K562 (cell line): ENCODE results near the gene CRYM. TPM values are rescaled to one million over a fixed set of nuclear protein-coding genes. Genes with fewer than 3 reads are reported as not detected.

Experiments
- ATAC-seq: fragments of 200-7000 bp; cut with Tn5 transposase; 3 replicates; pipeline ENCODE4 v1.9.1; 2020; ENCODE audit warnings: moderate library complexity
- BruUV-seq: library from RNA; stranded (reverse); fragments of 400-500 nt; replicated peaks from 2 replicates; lab custom pipeline; 2021; lab: Mats Ljungman, UMichigan
- CTCF ChIA-PET: fragments of 300-600 bp; formaldehyde crosslinking; extraction: SDS; loops from one replicate; lab custom pipeline; 2021; ENCODE audit warnings: low intra/inter-chr PET ratio; lab: Yijun Ruan, JAX
- POLR2A ChIA-PET: fragments of 300-600, 350-650 bp; sonication (Branson Sonifier 250); formaldehyde crosslinking; extraction: SDS; loops from one replicate; lab custom pipeline; 2021; ENCODE audit warnings: antibody characterized with exemption, inconsistent platforms; lab: Yijun Ruan, JAX
- DNase-seq, 4 experiments: peaks; one replicate each; pipeline versions ENCODE4 v3.0.0 to v3.0.0-alpha.2; 2011 to 2018; ENCODE audit warnings: low spot score in 3 of 4, mixed read lengths in 3 of 4; ENCODE audit errors: extremely low read depth in 1 of 4
- FAIRE-seq: peaks from 2 replicates; lab custom pipeline; 2011; peaks lifted over from hg19 to GRCh38; lab: Jason Lieb, UNC
- H2AFZ ChIP-seq: 2 replicates; pipeline ENCODE4 v1.6.0; 2011; ENCODE audit warnings: low read depth, low read length, control low read depth, inconsistent platforms
- H3K27ac ChIP-seq: fragments of 200-600 bp; 3 replicates; pipeline ENCODE4 v1.8.0; 2011; ENCODE audit warnings: low read depth, mild to moderate bottlenecking, control low read depth, inconsistent platforms, low read length, moderate library complexity, mixed read lengths; ENCODE audit errors: extremely low read depth
- H3K27me3 ChIP-seq, 2 experiments: fragments of 300-600 bp in 1 of 2; 2 replicates in 1 of 2; 3 replicates in 1 of 2; pipeline versions ENCODE4 v1.6.0 to v1.8.0; 2011; ENCODE audit warnings: inconsistent platforms in 2 of 2, low read length in 2 of 2, mild to moderate bottlenecking in 1 of 2, mixed read lengths in 1 of 2, moderate library complexity in 1 of 2; ENCODE audit not compliant: control insufficient read depth in 2 of 2, insufficient read depth in 2 of 2
- H3K36me3 ChIP-seq: fragments of 300-600 bp; 3 replicates; pipeline ENCODE4 v1.8.0; 2011; ENCODE audit warnings: mild to moderate bottlenecking, low read length, inconsistent platforms; ENCODE audit not compliant: control insufficient read depth, insufficient read depth
- H3K4me1 ChIP-seq, 2 experiments: fragments of 200-600 bp in 1 of 2; replicated peaks in 1 of 2; 2 replicates in 1 of 2; 3 replicates in 1 of 2; pipeline versions ENCODE4 v1.5.1 to v1.8.0; 2011; ENCODE audit warnings: inconsistent platforms in 2 of 2, low read length in 2 of 2, mild to moderate bottlenecking in 1 of 2, mixed read lengths in 1 of 2, moderate library complexity in 1 of 2; ENCODE audit not compliant: control insufficient read depth in 2 of 2, insufficient read depth in 2 of 2
- H3K4me2 ChIP-seq: 2 replicates; pipeline ENCODE4 v1.6.1; 2011; ENCODE audit warnings: low read length, control low read depth, inconsistent platforms, mixed read lengths; ENCODE audit not compliant: insufficient read depth
- H3K4me3 ChIP-seq: fragments of 200-600 bp; sonication (generic), shearing (Covaris generic); 2 replicates; pipeline ENCODE4 v1.5.1; 2016; ENCODE audit warnings: control low read depth, inconsistent platforms
- H3K79me2 ChIP-seq: fragments of 200-600 bp; 3 replicates; pipeline ENCODE4 v1.8.0; 2011; ENCODE audit warnings: low read length, inconsistent platforms; ENCODE audit not compliant: control insufficient read depth, insufficient read depth
- H3K9ac ChIP-seq, 2 experiments: 2 replicates each; pipeline versions ENCODE4 v1.6.0 to v1.6.1; 2011; ENCODE audit warnings: low read depth in 2 of 2, low read length in 2 of 2, control low read depth in 1 of 2, inconsistent platforms in 1 of 2, mild to moderate bottlenecking in 1 of 2, mixed read lengths in 1 of 2; ENCODE audit not compliant: insufficient read depth in 1 of 2
- H3K9me1 ChIP-seq: one replicate; pipeline ENCODE4 v1.6.0; 2011; ENCODE audit warnings: inconsistent platforms, mild to moderate bottlenecking, low read length, moderate library complexity; ENCODE audit not compliant: control insufficient read depth, insufficient read depth
- H3K9me3 ChIP-seq: replicated peaks from 2 replicates; pipeline ENCODE4 v1.5.1; 2011; ENCODE audit warnings: low read depth, low read length, inconsistent platforms; ENCODE audit not compliant: control insufficient read depth, insufficient read depth
- H4K20me1 ChIP-seq: replicated peaks from 2 replicates; pipeline ENCODE4 v1.6.1; 2011; ENCODE audit warnings: low read length, inconsistent platforms, mixed read lengths; ENCODE audit not compliant: control insufficient read depth, insufficient read depth
- ARID1B ChIP-seq: fragments of 450-650 bp; IDR thresholded peaks from 2 replicates; pipeline ENCODE4 v1.6.1; 2016; ENCODE audit warnings: antibody characterized with exemption, mild to moderate bottlenecking, inconsistent platforms
- CBFA2T3 ChIP-seq: fragments of 450-650 bp; IDR thresholded peaks from 2 replicates; pipeline ENCODE4 v1.6.1; 2017
- CXXC5 ChIP-seq: fragments of 250-450 bp; sonication (Bioruptor Pico); IDR thresholded peaks from 2 replicates; pipeline ENCODE4 v1.8.0; 2022; ENCODE audit warnings: inconsistent platforms, mild to moderate bottlenecking, moderate library complexity
- MEIS2 ChIP-seq: fragments of 450-650 bp; IDR thresholded peaks from 2 replicates; pipeline ENCODE4 v1.6.1; 2014; ENCODE audit warnings: mild to moderate bottlenecking; ENCODE audit not compliant: partially characterized antibody
- PBX2 ChIP-seq, 2 experiments: IDR thresholded peaks in 1 of 2; conservative IDR thresholded peaks in 1 of 2; 2 replicates each; pipeline ENCODE4 v1.6.1; 2016; ENCODE audit warnings: low read depth in 2 of 2, mild to moderate bottlenecking in 1 of 2, missing compliant biosample characterization in 1 of 2, missing genetic modification characterization in 1 of 2, moderate library complexity in 1 of 2
- RHOXF2B ChIP-seq: fragments of 250-450 bp; sonication (Bioruptor Pico); conservative IDR thresholded peaks from 2 replicates; pipeline ENCODE4 v1.5.1; 2021
- SMARCA4 ChIP-seq: fragments of 450-650 bp; IDR thresholded peaks from 2 replicates; pipeline ENCODE4 v1.6.1; 2016
- TCF3 ChIP-seq: sonication (generic); formaldehyde crosslinking; IDR thresholded peaks from 2 replicates; pipeline ENCODE4 v1.4.0; 2020; ENCODE audit warnings: mild to moderate bottlenecking, missing genetic modification reagents
- WGBS: fragments of 100-300 bp; shearing (Covaris generic); methylation state at CpG from one replicate; pipeline ENCODE4 v1.1.6; 2016; ENCODE audit warnings: low coverage, mixed read lengths; ENCODE audit not compliant: insufficient coverage; ENCODE audit errors: missing lambda C conversion rate; 5-methylcytosine and 5-hydroxymethylcytosine counted together
- in situ Hi-C: fragments of 300-500 bp; cut with MboI; formaldehyde crosslinking; loops from 4 replicates; pipeline ENCODE4 v1.15.0; 2018; ENCODE audit warnings: inconsistent platforms, mixed read lengths
- intact Hi-C: fragments of 100-400 bp; cut with micrococcal nuclease; formaldehyde crosslinking; loops from 2 replicates; pipeline ENCODE4 v1.14.2; 2022
- polyA plus RNA-seq, 8 experiments: library from polyadenylated mRNA; depleted of rRNA in 4 of 8; stranded (reverse) in 5 of 8; unstranded in 3 of 8; fragments of >200 nt; fragmentation: Nextera tagmentation in 2 of 8; fragmentation: Illumina TruSeq in 1 of 8; extraction: Ambion mirVana in 2 of 8; extraction: Trizol in 1 of 8; gene quantifications; 2 replicates each; pipeline versions ENCODE4 v1.2.1 to v1.2.3, GENCODE V29; 2011 to 2014; ENCODE audit warnings: inconsistent platforms in 1 of 8, missing spikeins in 1 of 8
- total RNA-seq, 7 experiments: library from RNA; depleted of rRNA in 6 of 7; stranded (reverse); fragments of >200 nt in 6 of 7; fragmentation: Illumina TruSeq in 2 of 7; extraction: Trizol in 2 of 7; gene quantifications; 2 replicates each; pipeline versions ENCODE4 v1.2.1 to v1.2.3, GENCODE V29; 2011 to 2021; ENCODE audit warnings: low replicate concordance in 1 of 7
- TF ChIP-seq, protein P1 (sequence below): sonication (generic); IDR thresholded peaks from 2 replicates; pipeline ENCODE4 v1.6.1; 2016
- TF ChIP-seq, protein P2 (sequence below): fragments of 450-650 bp; formaldehyde crosslinking; IDR thresholded peaks from 2 replicates; pipeline ENCODE4 v1.4.0; 2022; ENCODE audit warnings: mild to moderate bottlenecking, moderate library complexity

CRYM gene
- total and polyA plus RNA-seq, 9 of the 15 experiments (the other 6 are each of a cell fraction or from before 2014, with no cell fraction given): 0.08 to 0.98 (median 0.47) TPM

GRCh38 chr16:21235199-21235585 is 42.9 kb downstream of the CRYM start:
- POLR2A ChIA-PET: interaction anchor here (1.3 kb wide), 1 partner anchor 20 kb away, joined by 4 read pairs; no protein-coding TSS in a partner anchor
- Histone ChIP-seq H3K36me3 (no peaks in the 10 kb centered on the region), H3K79me2 (no peaks in the 10 kb centered on the region), H3K27me3 (no peaks in the 10 kb centered on the region; a peak in 1 of 5 replicates), H3K4me3 (no peak overlapping the region), H2AFZ (no peak overlapping the region), H3K4me1 (peaks cover 11 to 18% of the 10 kb centered on the region in 2 experiments; a peak in 4 of 5 replicates), H4K20me1 (no peaks in the 10 kb centered on the region), H3K9me3 (no peaks in the 10 kb centered on the region), H3K4me2 (peak overlapping the region; percentile 22; the same call in 1 of the 2 replicates), H3K9ac (no peak overlapping the region), H3K9me1 (no peaks in the 10 kb centered on the region), H3K27ac (no peak overlapping the region)
- CTCF ChIA-PET: no interaction called here
- 0% methylated on average over 3 of the region's 3 CpGs for WGBS
- in situ Hi-C loops: no loop called here
- peak; percentile 44; the same call in 1 of the 3 replicates for ATAC-seq
- no TSS peak for BruUV-seq
- FAIRE-seq: no peak
- TF ChIP-seq CXXC5 (CRISPR knock-in tag): no peak
- TF ChIP-seq CBFA2T3: peak; percentile 44
- TF ChIP-seq, protein P1, sequence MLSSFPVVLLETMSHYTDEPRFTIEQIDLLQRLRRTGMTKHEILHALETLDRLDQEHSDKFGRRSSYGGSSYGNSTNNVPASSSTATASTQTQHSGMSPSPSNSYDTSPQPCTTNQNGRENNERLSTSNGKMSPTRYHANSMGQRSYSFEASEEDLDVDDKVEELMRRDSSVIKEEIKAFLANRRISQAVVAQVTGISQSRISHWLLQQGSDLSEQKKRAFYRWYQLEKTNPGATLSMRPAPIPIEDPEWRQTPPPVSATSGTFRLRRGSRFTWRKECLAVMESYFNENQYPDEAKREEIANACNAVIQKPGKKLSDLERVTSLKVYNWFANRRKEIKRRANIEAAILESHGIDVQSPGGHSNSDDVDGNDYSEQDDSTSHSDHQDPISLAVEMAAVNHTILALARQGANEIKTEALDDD: peak; percentile 89; the same call in 1 of the 2 replicates
- peak; percentile 25; the same call in 1 of the 2 replicates for TF ChIP-seq SMARCA4
- TF ChIP-seq MEIS2: peak; percentile 53
- TF ChIP-seq, protein P2, sequence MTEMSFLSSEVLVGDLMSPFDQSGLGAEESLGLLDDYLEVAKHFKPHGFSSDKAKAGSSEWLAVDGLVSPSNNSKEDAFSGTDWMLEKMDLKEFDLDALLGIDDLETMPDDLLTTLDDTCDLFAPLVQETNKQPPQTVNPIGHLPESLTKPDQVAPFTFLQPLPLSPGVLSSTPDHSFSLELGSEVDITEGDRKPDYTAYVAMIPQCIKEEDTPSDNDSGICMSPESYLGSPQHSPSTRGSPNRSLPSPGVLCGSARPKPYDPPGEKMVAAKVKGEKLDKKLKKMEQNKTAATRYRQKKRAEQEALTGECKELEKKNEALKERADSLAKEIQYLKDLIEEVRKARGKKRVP (CRISPR knock-in tag): no peak
- TF ChIP-seq RHOXF2B: no peak
- TF ChIP-seq PBX2 (CRISPR knock-in tag; IDR thresholded peaks at IDR 0.05; ENCODE audit: low read depth): no peak
- 0 out of 2 replicates have a peak, but pooled peaks have one; percentile 17 for TF ChIP-seq PBX2 (tag; conservative IDR thresholded peaks at IDR 0.05; ENCODE audit: low read depth)
- peak; percentile 38; the same call in 1 of the 2 replicates for TF ChIP-seq TCF3 (CRISPR knock-in tag)
- TF ChIP-seq ARID1B: peak; percentile 25; the same call in 1 of the 2 replicates
- TF ChIP-seq, all 486 proteins: peak for 7
- peak in 2 of 4 experiments; percentile 25 to 38 for DNase-seq
- intact Hi-C loops: no loop called here
